HL-60 (cell line): ENCODE results near the gene SKI.

Experiments
- GABPA ChIP-seq: IDR thresholded peaks from 2 replicates; pipeline ENCODE4 v1.6.1; 2012; ENCODE audit warnings: low read depth
- REST ChIP-seq: IDR thresholded peaks from 2 replicates; pipeline ENCODE4 v1.6.1; 2012; ENCODE audit warnings: low read depth; ENCODE audit not compliant: insufficient replicate concordance
- SPI1 ChIP-seq: IDR thresholded peaks from 2 replicates; pipeline ENCODE4 v1.6.1; 2012; ENCODE audit warnings: low read depth, mild to moderate bottlenecking, borderline replicate concordance
- TF ChIP-seq, protein P1 (sequence below): IDR thresholded peaks from one replicate; pipeline ENCODE4 v1.5.1; 2011; ENCODE audit warnings: low read length, control low read depth, inconsistent platforms; ENCODE audit not compliant: insufficient read depth

- TF ChIP-seq, protein P1, sequence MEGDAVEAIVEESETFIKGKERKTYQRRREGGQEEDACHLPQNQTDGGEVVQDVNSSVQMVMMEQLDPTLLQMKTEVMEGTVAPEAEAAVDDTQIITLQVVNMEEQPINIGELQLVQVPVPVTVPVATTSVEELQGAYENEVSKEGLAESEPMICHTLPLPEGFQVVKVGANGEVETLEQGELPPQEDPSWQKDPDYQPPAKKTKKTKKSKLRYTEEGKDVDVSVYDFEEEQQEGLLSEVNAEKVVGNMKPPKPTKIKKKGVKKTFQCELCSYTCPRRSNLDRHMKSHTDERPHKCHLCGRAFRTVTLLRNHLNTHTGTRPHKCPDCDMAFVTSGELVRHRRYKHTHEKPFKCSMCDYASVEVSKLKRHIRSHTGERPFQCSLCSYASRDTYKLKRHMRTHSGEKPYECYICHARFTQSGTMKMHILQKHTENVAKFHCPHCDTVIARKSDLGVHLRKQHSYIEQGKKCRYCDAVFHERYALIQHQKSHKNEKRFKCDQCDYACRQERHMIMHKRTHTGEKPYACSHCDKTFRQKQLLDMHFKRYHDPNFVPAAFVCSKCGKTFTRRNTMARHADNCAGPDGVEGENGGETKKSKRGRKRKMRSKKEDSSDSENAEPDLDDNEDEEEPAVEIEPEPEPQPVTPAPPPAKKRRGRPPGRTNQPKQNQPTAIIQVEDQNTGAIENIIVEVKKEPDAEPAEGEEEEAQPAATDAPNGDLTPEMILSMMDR, result no peak
- TF ChIP-seq SPI1 (no peak), REST (no peak), GABPA (no peak)
These were observed 92.9 kb downstream of the SKI start for GRCh38 chr1:2320760-2321667.
